HEK293 (cell line): ENCODE measurements around the gene CSRNP2.

ENCODE experiments used
- CTCF ChIA-PET: fragments of 350-600 bp; formaldehyde crosslinking; extraction: SDS; loops from one replicate; lab custom pipeline; 2021; ENCODE audit warnings: antibody characterized with exemption; lab: Yijun Ruan, JAX
- POLR2A ChIA-PET: fragments of 300-600 bp; formaldehyde crosslinking; extraction: SDS; loops from one replicate; lab custom pipeline; 2020; ENCODE audit warnings: antibody characterized with exemption, inconsistent platforms; lab: Yijun Ruan, JAX
- H3K27ac ChIP-seq: fragments of 200-500 bp; sonication (Bioruptor generic); 2 replicates; pipeline ENCODE4 v1.5.1; 2014; ENCODE audit warnings: low read depth, low read length, control low read depth, inconsistent platforms; ENCODE audit errors: extremely low read depth
- H3K36me3 ChIP-seq, 2 experiments: fragments of 200-500 bp in 1 of 2; sonication (Bioruptor generic) in 1 of 2; 1 replicate in 1 of 2; 2 replicates in 1 of 2; pipeline ENCODE4 v1.5.1; 2014 to 2017; ENCODE audit warnings: inconsistent platforms in 2 of 2, low read length in 2 of 2; ENCODE audit not compliant: control insufficient read depth in 2 of 2, insufficient read depth in 1 of 2
- H3K4me1 ChIP-seq: fragments of 200-500 bp; sonication (Bioruptor generic); 2 replicates; pipeline ENCODE4 v1.5.1; 2014; ENCODE audit warnings: mild to moderate bottlenecking, low read length, inconsistent platforms; ENCODE audit not compliant: control insufficient read depth, insufficient read depth
- H3K4me3 ChIP-seq: 2 replicates; pipeline ENCODE4 v1.5.1; 2011; ENCODE audit warnings: low read depth, mild to moderate bottlenecking, control low read depth, low read length, moderate library complexity
- H3K9me3 ChIP-seq: fragments of 200-500 bp; sonication (Bioruptor generic); 2 replicates; pipeline ENCODE4 v1.5.1; 2014; ENCODE audit warnings: low read depth, low read length, inconsistent platforms; ENCODE audit not compliant: control insufficient read depth, insufficient read depth
- FEZF1 ChIP-seq: fragments of 450-650 bp; formaldehyde crosslinking; IDR thresholded peaks from 2 replicates; pipeline ENCODE4 v1.5.1; 2016; ENCODE audit warnings: missing biosample characterization, missing genetic modification characterization
- MZF1 ChIP-seq: fragments of 450-650 bp; formaldehyde crosslinking; IDR thresholded peaks from 2 replicates; pipeline ENCODE4 v1.5.1; 2017; ENCODE audit warnings: missing biosample characterization, missing genetic modification characterization, borderline replicate concordance
- OVOL3 ChIP-seq: fragments of 450-650 bp; formaldehyde crosslinking; IDR thresholded peaks from 2 replicates; pipeline ENCODE4 v1.5.1; 2016; ENCODE audit warnings: missing biosample characterization, missing genetic modification characterization
- SP7 ChIP-seq: fragments of 450-650 bp; formaldehyde crosslinking; IDR thresholded peaks from 2 replicates; pipeline ENCODE4 v1.5.1; 2016; ENCODE audit warnings: missing biosample characterization, missing genetic modification characterization
- TCF7L2 ChIP-seq: IDR thresholded peaks from 2 replicates; pipeline ENCODE4 v1.6.1; 2011; ENCODE audit warnings: low read depth, mild to moderate bottlenecking, inconsistent platforms, low read length, moderate library complexity, borderline replicate concordance
- YY1 ChIP-seq: fragments of 450-650 bp; formaldehyde crosslinking; IDR thresholded peaks from 2 replicates; pipeline ENCODE4 v1.5.1; 2018; ENCODE audit warnings: missing biosample characterization, missing genetic modification characterization
- ZBTB17 ChIP-seq: fragments of 450-650 bp; formaldehyde crosslinking; IDR thresholded peaks from 2 replicates; pipeline ENCODE4 v1.5.1; 2016; ENCODE audit warnings: missing biosample characterization, missing genetic modification characterization
- ZBTB21 ChIP-seq: fragments of 450-650 bp; formaldehyde crosslinking; IDR thresholded peaks from 2 replicates; pipeline ENCODE4 v1.5.1; 2017; ENCODE audit warnings: missing biosample characterization, missing genetic modification characterization
- ZBTB8A ChIP-seq: fragments of 450-650 bp; formaldehyde crosslinking; IDR thresholded peaks from 2 replicates; pipeline ENCODE4 v1.5.1; 2016; ENCODE audit warnings: missing biosample characterization, missing genetic modification characterization
- ZNF112 ChIP-seq: fragments of 450-650 bp; formaldehyde crosslinking; IDR thresholded peaks from 2 replicates; pipeline ENCODE4 v1.5.0; 2017; ENCODE audit warnings: missing biosample characterization, missing genetic modification characterization
- ZNF211 ChIP-seq: fragments of 450-650 bp; formaldehyde crosslinking; IDR thresholded peaks from 2 replicates; pipeline ENCODE4 v1.5.1; 2016; ENCODE audit warnings: low read depth, missing biosample characterization, missing genetic modification characterization
- ZNF514 ChIP-seq: fragments of 450-650 bp; formaldehyde crosslinking; IDR thresholded peaks from 2 replicates; pipeline ENCODE4 v1.5.1; 2016; ENCODE audit warnings: missing biosample characterization, missing genetic modification characterization
- ZNF529 ChIP-seq: fragments of 450-650 bp; formaldehyde crosslinking; IDR thresholded peaks from 2 replicates; pipeline ENCODE4 v1.5.1; 2017; ENCODE audit warnings: missing genetic modification characterization, missing biosample characterization; ENCODE audit not compliant: insufficient replicate concordance
- ZNF530 ChIP-seq: fragments of 450-650 bp; formaldehyde crosslinking; IDR thresholded peaks from 2 replicates; pipeline ENCODE4 v1.5.1; 2016; ENCODE audit warnings: low read depth, missing biosample characterization, missing genetic modification characterization
- ZNF544 ChIP-seq: fragments of 450-650 bp; formaldehyde crosslinking; IDR thresholded peaks from 2 replicates; pipeline ENCODE4 v1.5.0; 2017; ENCODE audit warnings: missing biosample characterization, missing genetic modification characterization
- ZNF548 ChIP-seq: fragments of 450-650 bp; formaldehyde crosslinking; IDR thresholded peaks from 2 replicates; pipeline ENCODE4 v1.5.1; 2016; ENCODE audit warnings: missing biosample characterization, missing genetic modification characterization
- ZNF660 ChIP-seq: fragments of 450-650 bp; IDR thresholded peaks from 2 replicates; pipeline ENCODE4 v1.5.1; 2018; ENCODE audit warnings: missing biosample characterization, mild to moderate bottlenecking, missing genetic modification characterization
- TF ChIP-seq, protein P1 (sequence below): fragments of 450-650 bp; formaldehyde crosslinking; IDR thresholded peaks from 2 replicates; pipeline ENCODE4 v1.5.1; 2016; ENCODE audit warnings: missing biosample characterization, missing genetic modification characterization
- TF ChIP-seq, protein P2 (sequence below): fragments of 450-650 bp; formaldehyde crosslinking; IDR thresholded peaks from 2 replicates; pipeline ENCODE4 v1.5.1; 2016; ENCODE audit warnings: missing biosample characterization, missing genetic modification characterization, borderline replicate concordance

CSRNP2 gene

DNA sequence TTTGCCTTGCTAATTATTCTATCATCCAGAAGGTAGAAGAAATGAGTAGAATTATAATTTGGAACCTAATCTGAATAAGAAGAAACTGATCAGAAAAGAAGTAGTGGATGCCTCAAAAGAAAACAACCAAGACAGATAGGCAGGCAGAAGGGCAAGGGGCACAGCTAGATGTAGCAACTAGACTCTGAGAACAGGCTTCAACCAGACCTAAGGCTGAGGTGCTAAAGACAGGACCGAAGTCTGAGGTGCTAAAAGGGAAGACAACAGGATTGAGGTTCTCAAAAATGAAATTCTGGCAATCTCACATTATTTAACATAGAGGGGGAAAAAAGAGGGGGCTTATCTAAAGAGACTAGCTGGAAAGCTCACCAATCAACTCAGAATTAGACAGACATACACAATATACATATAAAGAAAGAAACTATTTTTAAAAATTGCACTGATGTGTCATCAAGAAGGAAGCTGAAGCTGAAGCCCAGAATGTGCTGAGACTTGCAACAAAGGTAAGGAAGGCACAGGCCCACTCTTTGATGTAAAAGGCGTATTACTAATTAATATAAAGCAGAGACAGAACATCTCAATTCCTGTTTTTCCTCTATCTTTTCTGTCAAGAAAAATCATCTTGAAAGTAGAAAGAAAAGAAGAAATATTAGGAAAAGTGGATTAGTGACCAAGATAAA lies 43.8 kb upstream of the CSRNP2 start:
- CTCF ChIA-PET = interaction anchor here (0.6 kb wide), 1 partner anchor 829 kb away, joined by 3 read pairs; no protein-coding TSS in a partner anchor
- Histone ChIP-seq H3K36me3 (peaks cover 0 to 9% of the 10 kb centered on the region in 2 experiments; a peak in 2 of 3 replicates), H3K4me1 (peaks cover 13% of the 10 kb centered on the region), H3K4me3 (no peak overlapping the region), H3K27ac (no peak overlapping the region), H3K9me3 (no peaks in the 10 kb centered on the region)
- POLR2A ChIA-PET = no interaction called here
- no peak for TF ChIP-seq ZNF548 (tag by site-specific recombination)

DNA sequence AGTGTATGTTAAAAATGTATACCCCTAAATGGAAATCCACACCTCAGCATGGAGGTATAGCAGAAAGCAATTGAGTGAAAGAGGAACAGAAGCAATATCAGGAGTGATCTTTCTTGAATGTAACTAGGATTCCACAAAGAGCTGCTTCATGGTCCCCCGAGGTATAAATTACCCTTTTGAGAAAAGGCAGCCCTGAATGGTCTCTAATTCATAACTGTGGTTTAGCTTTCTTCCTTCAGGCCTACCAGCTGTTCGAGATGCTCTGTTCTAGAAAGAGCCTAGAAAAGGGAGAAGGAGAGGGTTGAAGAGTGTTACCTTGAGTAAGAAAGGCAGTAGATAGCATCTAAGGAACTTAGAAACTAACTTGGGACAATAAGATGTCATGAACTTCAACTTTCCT lies 42.9 kb upstream of the CSRNP2 start:
- peaks cover 13% of the 10 kb centered on the region for H3K4me1 ChIP-seq
- H3K9me3 ChIP-seq = no peaks in the 10 kb centered on the region
- no peak overlapping the region for H3K4me3 ChIP-seq
- TF ChIP-seq, protein P1, sequence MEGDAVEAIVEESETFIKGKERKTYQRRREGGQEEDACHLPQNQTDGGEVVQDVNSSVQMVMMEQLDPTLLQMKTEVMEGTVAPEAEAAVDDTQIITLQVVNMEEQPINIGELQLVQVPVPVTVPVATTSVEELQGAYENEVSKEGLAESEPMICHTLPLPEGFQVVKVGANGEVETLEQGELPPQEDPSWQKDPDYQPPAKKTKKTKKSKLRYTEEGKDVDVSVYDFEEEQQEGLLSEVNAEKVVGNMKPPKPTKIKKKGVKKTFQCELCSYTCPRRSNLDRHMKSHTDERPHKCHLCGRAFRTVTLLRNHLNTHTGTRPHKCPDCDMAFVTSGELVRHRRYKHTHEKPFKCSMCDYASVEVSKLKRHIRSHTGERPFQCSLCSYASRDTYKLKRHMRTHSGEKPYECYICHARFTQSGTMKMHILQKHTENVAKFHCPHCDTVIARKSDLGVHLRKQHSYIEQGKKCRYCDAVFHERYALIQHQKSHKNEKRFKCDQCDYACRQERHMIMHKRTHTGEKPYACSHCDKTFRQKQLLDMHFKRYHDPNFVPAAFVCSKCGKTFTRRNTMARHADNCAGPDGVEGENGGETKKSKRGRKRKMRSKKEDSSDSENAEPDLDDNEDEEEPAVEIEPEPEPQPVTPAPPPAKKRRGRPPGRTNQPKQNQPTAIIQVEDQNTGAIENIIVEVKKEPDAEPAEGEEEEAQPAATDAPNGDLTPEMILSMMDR (tag by site-specific recombination) = no peak
- no peak for TF ChIP-seq ZNF514
- TF ChIP-seq ZNF112 (tag by site-specific recombination) = no peak
- TF ChIP-seq ZBTB21 (tag by site-specific recombination) = no peak
- TF ChIP-seq ZNF529 = no peak
- no peak for TF ChIP-seq MZF1 (tag by site-specific recombination)
- TF ChIP-seq ZBTB8A (tag by site-specific recombination) = no peak
- no peak for TF ChIP-seq ZNF530 (tag by site-specific recombination)
- TF ChIP-seq ZNF544 = no peak
- TF ChIP-seq, protein P2, sequence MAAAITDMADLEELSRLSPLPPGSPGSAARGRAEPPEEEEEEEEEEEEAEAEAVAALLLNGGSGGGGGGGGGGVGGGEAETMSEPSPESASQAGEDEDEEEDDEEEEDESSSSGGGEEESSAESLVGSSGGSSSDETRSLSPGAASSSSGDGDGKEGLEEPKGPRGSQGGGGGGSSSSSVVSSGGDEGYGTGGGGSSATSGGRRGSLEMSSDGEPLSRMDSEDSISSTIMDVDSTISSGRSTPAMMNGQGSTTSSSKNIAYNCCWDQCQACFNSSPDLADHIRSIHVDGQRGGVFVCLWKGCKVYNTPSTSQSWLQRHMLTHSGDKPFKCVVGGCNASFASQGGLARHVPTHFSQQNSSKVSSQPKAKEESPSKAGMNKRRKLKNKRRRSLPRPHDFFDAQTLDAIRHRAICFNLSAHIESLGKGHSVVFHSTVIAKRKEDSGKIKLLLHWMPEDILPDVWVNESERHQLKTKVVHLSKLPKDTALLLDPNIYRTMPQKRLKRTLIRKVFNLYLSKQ (tag by site-specific recombination) = no peak
- TF ChIP-seq OVOL3 = no peak
- no peak for TF ChIP-seq YY1 (tag by site-specific recombination)
- TF ChIP-seq SP7 (tag by site-specific recombination) = no peak
- no peak for TF ChIP-seq TCF7L2
- CTCF ChIA-PET = interaction anchor here (0.5 to 0.6 kb wide), 3 partner anchors 15 to 1158 kb away, joined by 3 to 6 read pairs (median 3); no protein-coding TSS in a partner anchor
- peaks cover 0 to 9% of the 10 kb centered on the region in 2 experiments; a peak in 2 of 3 replicates for H3K36me3 ChIP-seq
- H3K27ac ChIP-seq = no peak overlapping the region
- POLR2A ChIA-PET = interaction anchor here (0.7 kb wide), 1 partner anchor 100 kb away, joined by 3 read pairs; no protein-coding TSS in a partner anchor

DNA sequence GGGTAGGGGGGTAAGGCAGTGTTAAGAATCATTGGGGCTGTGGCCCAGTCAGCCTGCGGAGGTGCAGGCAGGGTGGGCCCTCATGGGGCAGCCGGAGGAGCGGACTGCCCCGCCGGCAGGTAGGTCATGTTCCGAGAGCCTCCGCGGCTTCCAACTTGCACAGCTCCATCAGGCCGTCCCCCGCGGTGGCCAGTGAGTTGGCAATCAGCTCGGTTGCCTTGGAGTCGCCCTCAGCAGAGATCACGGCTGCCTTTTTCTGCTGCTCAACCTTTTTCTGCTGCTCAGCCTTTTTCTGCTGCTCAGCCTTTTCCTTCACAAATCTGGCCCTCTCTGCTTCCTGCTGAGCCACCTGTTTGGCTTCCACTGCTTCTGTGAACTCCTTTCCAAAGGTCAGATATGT lies 41.1 kb upstream of the CSRNP2 start:
- H3K9me3 ChIP-seq = no peaks in the 10 kb centered on the region
- H3K4me1 ChIP-seq = peaks cover 10% of the 10 kb centered on the region
- no peak overlapping the region for H3K4me3 ChIP-seq
- ChIA-PET POLR2A (no interaction called here), CTCF (no interaction called here)
- TF ChIP-seq ZNF211 = no peak
- TF ChIP-seq ZNF660 = no peak
- 0 out of 2 replicates have a peak, but pooled peaks have one; percentile 35 for TF ChIP-seq ZBTB17
- peak; percentile 90 for TF ChIP-seq FEZF1 (tag by site-specific recombination)
- H3K36me3 ChIP-seq = peaks cover 0 to 9% of the 10 kb centered on the region in 2 experiments; a peak in 1 of 3 replicates
- no peak overlapping the region for H3K27ac ChIP-seq
